GM21825 (cell line): ENCODE measurements around the gene MYCBP2.

Experiments
- ATAC-seq: cut with Tn5 transposase; IDR thresholded peaks from one replicate; pipeline ENCODE4 v1.9.1; 2021; ENCODE audit warnings: mild to moderate bottlenecking, moderate library complexity; ENCODE audit not compliant: unreplicated experiment

Gene MYCBP2

DNA sequence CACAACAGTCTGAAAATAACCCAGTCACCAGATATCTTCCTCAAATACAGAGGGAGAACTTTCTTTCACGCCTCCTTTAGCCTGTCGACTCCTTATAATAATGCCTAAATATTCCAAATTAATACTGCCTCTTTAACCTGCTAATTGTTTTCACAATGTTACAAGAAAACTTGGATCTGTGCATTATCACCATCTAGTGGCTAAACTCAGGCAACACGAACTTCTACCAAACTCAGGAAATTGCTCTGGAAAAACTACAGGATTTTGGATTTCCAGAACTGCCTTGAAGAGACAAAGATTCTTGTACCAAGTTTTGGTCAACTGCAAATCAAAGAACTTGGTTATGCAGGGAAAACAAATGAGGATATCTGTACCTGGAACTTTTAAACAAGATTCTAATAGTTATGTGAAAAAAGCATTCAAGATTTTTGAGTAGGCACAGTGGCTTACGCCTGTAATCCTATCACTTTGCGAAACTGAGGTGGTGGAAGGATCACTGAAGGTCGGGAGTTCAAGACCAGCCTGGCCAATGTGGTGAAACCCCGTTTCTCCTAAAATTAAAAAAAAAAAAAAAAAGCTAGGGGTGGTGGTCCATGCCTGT, 324.2 kb downstream of the MYCBP2 start:
- no peak for ATAC-seq

DNA sequence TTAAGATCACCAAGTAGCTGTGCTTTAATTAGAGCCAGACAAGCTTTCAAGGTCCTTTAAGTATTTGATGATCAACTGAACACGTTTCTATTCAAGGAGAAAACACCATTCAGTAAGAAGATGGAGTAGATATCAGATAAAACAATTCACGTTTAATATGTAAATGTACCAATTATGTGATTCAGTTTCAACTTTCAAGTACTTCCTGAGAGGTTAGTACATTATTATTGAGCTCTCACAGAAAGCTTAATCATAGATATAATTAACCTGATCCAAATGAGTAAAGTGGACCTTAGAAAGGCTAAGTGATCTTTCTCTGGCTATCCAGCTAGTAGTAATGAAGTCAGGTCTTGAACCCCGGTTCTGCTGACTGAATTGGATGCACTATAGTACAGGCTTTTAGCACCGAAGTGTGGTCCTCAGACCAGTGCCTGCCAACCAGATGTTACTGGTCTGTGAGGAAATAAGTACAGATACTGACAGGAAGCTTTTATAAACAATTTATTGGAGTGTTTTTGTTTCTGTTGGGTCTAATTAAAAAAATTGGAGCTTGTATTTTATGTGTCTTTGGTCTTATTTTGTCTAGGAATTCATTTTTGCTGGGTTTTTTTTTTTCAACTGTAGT, 324.8 kb downstream of the MYCBP2 start:
- no peak for ATAC-seq

DNA sequence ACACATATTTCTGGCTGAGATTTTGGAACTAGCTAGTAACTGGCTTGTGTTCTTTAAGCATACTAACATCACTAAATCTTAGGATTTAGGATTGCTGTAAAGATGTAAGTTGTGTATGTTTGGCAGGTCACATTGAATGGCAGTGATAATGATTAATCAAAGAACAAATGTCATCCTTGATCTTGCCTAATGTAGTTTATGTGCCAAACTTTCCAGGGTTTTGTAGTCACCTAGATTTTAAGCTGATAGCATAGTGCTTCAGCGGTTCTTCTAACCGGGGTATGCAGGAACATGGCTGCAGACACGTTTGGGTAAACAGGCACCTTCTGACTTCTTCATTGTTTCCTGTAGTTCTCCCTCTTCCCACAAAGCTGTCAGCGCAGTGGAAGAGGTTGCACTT, 325.4 kb downstream of the MYCBP2 start:
- ATAC-seq: no peak

DNA sequence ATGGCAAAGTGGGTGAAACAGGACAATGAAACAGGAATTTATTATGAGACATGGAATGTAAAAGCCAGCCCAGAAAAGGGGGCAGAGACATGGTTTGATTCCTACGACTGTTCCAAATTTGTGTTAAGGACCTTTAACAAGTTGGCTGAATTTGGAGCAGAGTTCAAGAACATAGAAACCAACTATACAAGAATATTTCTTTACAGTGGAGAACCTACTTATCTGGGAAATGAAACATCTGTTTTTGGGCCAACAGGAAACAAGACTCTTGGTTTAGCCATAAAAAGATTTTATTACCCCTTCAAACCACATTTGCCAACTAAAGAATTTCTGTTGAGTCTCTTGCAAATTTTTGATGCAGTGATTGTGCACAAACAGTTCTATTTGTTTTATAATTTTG, 326.4 kb downstream of the MYCBP2 start:
- no peak for ATAC-seq
